Stimulated activated CD4-positive, alpha-beta T cell treated with anti-CD3 and anti-CD28 coated beads, TNF-alpha, amount 100 ng/mL, for 1 hour (primary cell): Measurements from ENCODE around the gene RPL3.
"Not testable (repeated sequence)": the region's sequence is repeated elsewhere in the genome, so short reads cannot be mapped to it uniquely, and the experiment has no call there.

Experiments used
- DNase-seq, 3 donors: peaks; one replicate each; pipeline ENCODE4 v3.0.0-alpha.2; 2020; ENCODE audit warnings: low read depth in 3 of 3, low spot score in 1 of 3

The RPL3 gene

DNA sequence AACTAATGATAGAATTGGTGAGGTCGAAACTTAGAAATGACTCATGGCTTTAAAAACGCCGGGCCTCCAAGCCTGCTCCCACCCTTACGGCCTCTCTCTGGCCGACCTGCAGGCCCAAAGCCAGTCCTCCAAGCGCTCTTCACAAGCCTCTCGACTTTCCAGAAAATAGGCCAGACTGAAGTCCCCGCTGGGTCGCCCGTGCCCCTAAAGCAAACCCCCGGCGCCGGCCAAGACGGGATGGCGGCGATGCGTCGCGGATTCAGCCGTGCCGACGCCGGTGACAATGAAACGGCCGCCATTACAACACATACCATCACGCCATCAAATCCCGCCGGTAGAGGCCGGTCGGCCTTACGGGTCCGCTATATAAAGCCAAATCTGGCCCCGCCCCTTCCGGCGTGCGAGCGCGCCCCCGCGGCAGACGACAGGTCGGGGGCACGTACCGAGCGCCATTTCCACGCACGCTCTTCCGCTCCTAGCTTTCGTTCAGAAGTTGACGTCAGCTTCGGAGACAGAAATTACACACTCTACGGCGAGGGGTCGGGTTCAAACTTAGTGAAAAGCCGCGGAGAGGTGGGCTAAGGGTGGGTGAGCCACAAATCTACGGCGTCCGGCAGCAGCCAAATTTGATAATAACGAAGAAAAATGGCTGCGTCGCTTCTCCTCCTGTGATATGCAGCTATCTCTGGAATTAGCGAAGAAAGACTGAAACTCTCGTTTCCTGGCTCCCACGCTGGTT lies at the start of gene RPL3:
Gene RPL3, minus strand, starts transcription at position 340 of the 739 bp plus-strand sequence. Its CDS starts 26 bp downstream, at position 314.
- DNase-seq, result peak; percentile 92 to 97 (median 96)

DNA sequence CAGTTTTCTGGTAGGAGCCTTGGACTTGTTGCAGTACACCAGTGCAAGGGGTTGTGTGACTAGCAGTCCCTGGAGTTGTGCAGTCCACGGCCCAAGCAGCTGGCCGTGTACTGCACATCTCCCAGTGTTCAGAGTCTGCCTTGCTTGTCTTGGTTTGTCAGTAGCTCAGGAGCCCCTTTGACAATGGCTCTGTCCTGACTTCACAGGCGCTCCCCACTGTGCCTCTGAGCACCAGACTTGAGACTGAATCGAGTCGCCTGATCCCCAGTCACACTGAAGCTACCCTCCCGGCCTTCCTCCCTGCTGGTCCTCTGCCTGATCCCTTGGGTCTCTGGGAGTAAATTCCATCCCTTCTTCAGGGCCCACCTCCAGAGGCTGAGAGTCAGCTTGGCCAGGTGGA lies 49.8 kb upstream of the RPL3 start:
- DNase-seq, result no peak

DNA sequence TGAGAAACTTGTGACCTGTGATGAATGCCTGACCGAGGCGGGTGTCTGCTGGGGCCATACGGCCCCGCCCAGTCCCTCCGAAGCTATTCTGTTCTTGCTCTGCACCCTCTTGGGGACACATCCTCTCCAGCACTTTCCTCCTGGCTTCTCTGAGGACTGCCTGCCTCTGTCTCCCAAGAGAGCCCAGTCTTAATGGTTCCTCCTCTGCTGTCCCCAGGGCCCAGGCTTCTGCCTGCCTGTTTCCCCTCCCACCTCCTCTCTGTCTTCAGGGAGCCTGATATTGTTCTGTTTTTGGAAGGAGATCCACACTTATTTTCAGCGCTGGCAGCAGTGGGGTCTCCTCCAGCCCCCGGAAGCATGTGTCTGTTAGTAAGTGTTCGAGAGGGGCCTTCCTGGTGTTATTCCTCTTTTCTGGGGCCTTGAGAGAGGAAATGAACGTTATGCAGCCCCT lies 49.1 kb upstream of the RPL3 start:
- no peak for DNase-seq

DNA sequence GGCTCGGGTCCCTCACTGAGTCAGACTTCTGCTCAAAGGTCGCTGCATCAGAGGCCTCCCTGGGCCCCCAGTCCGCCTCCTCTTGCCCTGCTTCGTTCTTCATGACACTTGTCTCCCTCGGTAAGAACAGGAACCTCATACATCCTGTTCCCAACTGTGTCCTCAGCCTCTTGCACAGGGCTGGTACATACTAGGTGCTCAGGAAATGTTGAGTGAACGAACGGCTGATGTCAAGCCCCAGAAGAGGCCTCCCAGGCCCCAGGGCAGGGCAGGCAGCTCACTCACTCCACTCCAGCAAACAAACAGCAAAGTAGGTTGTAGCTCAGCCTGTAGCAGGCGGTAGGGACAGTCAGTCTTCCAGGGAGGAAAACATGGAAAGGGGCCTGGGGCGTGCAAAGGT lies 47.6 kb upstream of the RPL3 start:
- no peak for DNase-seq

DNA sequence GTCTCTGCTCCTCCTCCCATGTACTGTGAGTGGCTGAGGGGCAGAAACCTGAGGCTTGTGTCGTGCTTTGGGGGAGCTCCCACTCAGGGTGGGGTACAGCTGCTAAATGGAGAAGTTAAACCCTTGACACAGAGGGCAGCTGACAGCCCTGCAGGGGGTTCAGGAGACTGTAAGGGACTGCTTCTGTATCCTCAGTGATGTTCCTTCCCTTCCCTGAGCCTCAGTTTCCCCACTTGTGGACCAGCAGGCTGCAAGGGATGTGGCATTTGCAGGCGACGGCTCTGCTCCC lies 46.0 kb upstream of the RPL3 start:
- no peak for DNase-seq

DNA sequence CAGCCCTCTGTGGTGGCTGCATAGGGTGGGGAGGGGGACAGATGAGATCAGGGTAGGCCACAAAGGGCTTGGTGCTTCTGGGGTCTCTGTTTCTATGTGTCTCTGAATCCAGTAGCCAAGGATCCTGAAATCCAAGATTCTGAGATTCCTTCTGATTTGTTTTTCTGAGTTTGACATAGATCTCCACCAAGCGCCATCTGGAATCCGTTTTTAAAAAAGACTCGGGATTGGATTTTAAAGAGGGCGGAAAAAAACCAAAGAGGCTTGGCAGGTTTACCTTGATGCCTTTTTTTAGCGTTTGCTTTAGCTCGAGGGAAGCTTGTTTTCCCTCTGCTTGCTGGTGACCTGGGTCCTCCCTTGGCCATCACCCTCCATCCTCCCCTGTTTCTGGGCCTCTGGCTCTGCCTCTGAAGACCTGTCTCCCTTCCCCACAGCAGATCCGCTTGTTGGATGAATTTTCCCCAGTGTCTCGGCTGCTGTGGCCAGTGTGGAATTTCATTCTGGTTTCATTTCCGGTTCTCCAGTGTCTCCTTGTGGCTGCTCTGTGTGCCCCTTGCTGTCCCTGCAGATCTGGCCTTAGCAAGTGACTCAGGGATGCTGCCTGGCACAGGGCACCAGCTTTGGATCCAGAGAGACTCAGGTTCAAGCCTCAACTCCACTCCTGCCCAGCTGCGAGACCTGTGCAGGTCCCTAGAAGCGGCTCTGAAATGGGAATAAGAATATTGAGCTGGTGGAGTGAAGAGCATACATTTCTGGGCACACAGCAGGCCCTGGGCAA lies 45.5 kb upstream of the RPL3 start:
- no peak for DNase-seq

DNA sequence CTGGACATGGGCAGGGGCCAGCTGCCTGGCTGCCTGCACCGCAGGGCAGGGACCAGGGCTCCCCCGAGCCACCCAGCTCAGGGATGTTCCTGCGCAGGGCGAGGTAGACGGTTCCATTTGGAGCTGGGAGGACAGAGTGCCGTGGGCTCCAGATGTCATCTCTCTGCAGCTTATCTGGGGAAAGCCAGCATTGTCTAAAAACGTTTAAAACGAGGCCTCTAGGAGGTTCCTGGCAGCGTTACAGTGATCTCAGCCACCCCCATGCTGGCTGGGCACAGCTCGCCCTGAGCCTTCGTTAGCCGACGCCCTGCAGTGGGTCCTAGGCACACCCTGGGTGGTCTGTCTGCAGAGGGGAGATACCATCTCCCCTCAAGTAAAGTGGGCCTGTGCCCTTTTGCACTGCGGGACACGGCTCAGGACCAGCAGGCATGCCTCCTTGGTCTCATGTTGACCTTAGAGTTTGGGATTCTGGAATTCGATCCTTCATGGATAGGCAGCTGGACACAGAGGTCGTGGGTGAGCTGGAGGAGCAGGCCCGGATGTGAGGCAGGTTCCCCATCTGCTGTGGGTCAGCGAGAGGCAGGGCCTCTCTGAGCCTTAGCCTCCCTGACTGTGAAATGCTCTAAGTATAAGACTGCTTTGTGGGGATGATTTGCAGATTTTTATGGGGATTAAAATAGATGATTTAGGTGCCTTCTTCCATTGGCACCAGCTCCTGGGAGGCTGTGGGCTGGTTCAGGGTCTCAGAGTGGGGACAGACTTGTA lies 44.5 kb upstream of the RPL3 start:
- DNase-seq, result no peak

DNA sequence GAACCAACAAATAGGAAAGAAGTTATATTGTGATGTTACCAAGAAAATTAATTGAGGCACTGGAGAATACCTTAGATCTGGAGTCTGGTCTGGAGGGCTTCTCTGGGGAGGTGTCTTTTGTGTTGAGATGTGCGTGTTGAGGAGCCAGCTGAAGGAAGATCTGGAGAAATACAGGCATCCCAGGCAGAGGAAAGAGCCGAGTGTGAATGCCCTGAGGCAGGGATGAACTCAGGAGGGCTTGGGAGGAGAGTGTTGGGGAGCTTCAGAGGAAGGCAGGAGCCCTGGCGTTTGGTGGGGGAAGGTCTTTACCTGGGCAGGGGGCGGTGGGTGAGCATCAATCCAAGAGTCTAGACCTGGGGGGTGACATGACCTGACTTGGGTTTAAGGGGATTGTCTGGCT lies 43.5 kb upstream of the RPL3 start:
- DNase-seq, result no peak

DNA sequence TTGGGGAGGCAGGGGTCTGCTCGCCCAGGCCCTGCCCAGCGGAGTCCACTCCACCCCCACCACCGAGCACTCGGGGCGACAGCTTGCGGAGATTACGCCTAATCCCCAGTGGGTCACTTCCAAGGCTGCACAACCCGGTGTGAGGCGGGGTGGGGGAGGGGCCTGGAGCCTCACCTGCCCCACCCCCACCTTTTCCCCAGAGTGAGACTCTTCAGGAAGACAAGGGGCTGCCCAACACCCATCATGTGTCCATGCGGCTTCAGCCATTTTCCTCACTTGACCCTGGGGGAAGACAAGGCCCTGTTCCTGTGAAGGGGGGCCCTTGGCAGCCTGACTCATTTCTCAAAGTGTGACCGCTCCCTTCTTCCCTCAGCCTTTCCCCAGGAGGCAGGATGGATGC lies 42.8 kb upstream of the RPL3 start:
- DNase-seq, result no peak

DNA sequence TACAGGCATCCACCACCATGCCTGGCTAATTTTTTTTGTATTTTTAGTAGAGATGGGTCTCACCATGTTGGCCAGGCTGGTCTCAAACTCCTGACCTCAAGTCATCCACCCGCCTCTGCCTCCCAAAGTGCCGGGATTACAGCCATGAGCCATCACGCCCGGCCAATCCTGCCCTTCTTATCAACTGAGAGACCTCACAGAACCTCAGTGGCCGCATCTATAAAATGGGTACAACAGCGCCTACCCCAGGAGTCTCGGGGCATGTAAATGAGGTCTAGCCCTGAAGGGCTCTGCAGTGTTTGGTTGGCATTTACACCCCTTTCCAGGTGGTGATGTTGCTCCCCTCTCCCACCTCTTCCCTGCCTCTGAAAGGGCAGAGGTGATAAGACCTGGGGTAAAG lies 42.1 kb upstream of the RPL3 start:
- DNase-seq, result no peak

DNA sequence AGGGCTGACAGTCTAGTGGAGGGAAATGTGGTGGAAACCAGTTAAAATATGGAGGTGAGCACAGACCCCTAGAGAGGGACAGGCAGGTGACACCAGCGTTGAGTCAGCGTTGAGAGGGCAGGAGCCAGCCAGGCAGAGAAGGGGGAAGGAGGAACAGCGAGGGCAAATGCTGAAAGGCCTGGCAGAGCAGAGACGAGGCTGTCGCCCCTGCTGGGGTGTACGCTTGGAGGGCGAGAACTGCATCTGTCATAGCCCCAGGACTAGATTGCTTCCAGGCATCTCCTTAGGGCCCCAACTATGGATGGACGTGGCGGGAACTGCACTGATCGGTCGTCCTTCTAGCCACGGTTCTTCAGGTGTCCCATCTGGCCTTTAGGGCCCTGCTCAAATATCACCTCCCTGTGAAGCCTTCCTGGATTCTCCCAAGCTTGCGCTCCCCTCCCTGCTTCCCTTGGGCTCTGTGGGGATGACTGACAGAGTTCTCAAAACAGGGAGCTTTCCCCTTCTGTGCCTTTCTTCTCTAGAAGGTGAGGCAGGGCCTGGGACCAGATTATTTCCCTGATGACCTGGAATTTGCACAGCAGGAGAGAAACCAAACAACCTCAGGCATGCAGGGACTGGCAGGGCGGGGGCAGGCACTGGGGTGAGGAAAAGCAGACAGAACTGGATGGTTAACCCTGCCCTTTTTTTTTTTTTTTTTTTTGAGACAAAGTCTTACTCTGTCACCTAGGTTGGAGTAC lies 41.4 kb upstream of the RPL3 start:
- no peak for DNase-seq

DNA sequence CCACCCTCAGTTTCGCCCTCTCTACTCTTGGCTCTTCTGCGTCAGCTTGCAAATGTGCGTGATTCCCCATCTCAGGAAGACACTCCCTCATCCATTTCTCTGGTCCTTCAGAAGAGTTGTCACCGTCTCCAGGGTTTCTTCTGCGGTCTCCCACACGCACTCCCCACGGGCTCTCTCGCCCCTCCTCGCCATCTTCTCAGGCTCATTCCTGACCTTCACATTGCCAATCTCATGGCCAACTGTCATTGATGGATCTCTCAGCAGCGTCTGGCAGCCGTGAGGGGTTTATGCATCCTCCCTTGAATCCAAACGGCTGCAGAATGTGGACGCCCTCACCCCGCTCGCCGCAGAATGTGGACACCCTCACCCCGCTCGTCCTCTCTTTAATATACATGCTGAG lies 40.8 kb upstream of the RPL3 start:
- no peak for DNase-seq

DNA sequence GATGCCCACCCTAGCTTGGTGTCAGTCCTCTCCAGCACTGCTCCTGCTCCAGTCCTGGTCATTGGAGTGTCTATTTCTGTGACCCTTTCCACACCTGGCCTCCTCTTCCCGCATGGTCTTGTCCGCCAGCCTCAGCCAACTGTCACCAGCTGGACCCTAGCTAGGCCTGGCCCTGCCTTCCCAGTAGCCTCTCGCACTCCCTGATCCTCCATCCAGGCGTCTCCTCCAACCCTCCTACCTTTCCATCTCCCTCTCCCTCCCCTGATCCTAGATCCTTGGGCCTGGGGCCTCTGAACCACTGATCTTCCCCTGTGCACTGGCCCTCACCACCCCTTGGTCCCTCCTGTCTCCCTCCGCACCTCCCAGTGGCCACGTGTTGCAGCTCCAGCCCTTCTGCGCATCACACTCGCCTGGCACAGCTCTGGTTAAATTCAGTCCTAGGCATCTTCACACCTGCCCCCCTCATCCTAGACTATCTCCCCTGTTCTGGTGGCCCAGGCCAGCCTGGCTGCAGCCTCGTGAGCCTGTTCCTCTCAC lies 40.3 kb upstream of the RPL3 start:
- DNase-seq, result no peak

DNA sequence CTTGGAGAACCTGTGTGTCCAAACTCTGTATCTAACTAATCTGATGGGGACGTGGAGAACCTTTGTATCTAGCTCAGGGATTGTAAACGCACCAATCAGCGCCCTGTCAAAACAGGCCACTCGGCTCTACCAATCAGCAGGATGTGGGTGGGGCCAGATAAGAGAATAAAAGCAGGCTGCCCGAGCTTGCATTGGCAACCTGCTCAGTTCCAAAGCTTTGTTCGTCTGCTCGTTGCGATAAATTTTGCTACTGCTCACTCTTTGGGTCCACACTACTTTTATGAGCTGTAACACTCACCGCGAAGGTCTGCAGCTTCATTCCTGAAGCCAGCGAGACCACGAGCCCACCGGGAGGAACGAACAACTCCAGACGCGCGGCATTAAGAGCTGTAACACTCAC lies 38.8 kb upstream of the RPL3 start:
- DNase-seq, result not testable (repeated sequence)

DNA sequence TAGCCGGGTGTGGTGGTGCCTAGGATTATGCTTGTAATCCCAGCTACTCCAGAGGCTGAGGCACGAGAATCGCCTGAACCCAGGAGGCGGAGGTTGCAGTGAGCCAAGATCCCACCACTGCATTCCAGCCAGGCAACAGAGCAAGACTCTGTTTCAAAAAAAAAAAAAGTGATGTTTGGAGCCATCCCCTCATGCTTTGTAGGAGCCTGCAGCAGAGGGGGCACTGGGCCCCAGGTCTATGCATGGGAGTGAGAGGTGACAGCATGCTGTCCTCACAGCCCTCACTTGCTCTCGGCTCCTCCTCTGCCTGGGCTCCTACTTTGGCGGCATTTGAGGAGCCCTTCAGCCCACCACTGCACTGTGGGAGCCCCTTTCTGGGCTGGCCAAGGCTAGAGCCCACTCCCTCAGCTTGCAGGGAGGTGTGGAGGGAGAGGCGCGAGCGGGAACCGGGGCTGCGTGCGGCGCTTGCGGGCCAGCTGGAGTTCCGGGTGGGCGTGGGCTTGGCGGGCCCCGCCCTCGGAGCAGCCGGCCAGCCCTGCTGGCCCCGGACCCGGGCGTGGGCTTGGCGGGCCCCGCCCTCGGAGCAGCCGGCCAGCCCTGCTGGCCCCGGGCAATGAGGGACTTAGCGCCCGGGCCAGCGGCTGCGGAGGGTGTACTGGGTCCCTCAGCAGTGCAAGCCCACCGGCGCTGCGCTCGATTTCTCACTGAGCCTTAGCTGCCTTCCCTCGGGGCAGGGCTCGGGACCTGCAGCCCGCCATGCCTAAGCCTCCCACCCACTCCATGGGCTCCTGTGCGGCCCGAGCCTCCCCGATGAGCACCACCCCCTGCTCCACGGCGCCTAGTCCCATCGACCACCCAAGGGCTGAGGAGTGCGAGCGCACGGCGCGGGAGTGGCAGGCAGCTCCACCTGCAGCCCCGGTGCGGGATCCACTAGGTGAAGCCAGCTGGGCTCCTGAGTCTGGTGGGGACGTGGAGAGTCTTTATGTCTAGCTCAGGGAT lies 38.0 kb upstream of the RPL3 start:
- DNase-seq, result not testable (repeated sequence)

DNA sequence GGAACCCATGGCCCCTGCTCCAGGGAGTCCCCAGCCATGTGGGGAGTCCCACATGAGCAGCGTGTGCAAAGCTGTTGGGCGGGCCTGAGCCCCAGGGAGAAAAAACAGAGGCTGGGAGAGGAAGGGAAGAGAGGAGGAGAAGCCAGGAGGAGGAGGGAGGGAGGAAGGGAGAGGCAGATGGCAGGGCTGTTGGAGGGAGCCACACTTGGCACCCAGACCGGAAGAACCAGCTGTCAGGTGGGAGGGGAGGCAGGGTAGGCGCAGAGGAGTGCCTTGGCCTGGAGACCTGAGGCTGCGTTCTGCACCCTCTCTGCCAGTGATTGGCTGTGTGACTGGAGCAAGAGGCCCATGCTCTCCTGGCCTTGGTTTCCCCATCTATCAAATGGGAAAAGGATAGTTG lies 37.0 kb upstream of the RPL3 start:
- no peak for DNase-seq

DNA sequence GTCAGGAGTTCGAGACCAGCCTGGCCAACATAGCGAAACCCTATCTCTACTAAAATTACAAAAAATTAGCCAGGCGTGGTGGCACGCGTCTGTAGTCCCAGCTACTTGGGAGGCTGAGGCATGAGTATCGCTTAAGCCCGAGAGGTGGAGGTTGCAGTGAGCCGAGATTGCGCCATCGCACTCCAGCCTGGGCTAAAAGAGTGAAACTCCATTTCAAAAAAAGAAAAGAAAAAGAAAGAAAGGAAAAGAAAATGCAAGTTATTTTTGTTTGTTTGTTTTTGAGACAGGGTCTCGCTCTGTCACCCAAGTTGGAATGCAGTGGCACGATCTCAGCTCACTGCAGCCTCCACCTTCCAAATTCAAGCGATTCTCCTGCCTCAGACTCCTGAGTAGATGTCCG lies 36.4 kb upstream of the RPL3 start:
- DNase-seq, result not testable (repeated sequence)

DNA sequence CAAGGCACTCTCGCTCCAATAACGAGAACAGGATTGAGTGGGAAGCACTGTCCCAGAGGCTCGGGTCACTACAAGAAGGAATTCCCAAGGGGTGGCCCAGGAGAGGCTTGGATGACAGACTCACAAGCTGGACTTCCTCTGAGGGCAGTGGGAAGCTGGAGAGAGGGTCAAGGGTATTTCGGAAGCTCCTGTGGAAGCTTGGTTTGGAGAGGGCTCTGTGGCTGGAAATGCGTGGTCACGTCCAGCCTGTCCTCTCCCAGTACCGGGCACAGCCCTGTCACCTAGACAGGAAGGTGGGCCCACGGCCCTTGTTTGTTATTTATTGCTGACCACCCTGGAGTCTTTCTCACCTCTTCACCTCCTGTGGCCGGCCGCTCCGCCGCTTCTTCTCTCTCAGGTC lies 35.7 kb upstream of the RPL3 start:
- DNase-seq, result no peak

DNA sequence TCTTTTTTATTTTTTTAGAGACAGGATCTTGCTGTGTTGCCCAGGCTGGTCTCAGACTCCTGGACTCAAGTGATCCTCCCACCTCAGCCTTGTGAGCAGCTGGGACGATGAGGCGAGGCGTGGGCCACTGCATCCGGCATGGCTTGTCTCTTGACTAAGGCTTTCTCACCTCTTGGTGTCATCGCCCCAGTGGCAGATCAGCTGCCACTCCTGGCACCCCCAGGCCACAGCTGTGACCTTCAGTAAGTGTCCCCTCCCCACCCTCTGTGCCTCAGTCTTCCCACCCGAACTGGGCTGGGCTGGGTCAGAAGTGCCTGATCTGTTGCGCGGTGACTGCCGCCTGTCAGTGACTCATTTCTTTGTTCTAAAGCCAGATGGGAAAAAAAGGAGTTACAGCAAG lies 33.9 kb upstream of the RPL3 start:
- no peak for DNase-seq

DNA sequence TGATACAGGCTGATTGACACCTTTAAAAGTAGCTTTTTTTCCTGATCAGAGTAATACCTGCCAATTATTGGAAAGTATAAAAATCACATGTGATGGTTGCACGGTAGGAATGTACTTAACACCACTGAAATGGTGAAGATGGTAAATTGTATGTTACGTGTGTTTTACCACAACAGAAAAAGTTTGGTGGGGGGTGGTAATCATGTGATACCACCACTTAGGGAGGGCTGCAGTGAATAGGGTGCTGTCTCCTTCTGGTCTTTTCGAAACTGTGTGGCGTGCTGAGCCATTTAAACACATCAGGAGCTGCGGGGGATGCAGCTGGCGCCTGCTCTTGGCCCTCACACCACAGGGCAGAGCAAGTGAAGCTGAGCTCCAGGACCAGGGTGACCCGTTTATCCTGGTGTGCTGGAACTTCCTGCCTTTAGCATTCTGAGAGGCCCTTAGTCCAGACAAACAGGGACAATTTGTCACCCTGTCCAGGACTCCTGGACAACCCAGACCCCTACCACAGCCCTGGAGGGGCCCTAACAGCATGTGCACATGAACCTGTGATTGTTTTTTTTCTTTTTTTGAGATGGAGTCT lies 33.0 kb upstream of the RPL3 start:
- no peak for DNase-seq
